IMR-90 (cell line): ENCODE measurements around the gene ARHGAP8. TPM values are rescaled to one million over a fixed set of nuclear protein-coding genes. Genes with fewer than 3 reads are reported as not detected.

Experiments
- ATAC-seq: fragments of 200-7000 bp; cut with Tn5 transposase; 2 replicates; pipeline ENCODE4 v1.9.1; 2020; ENCODE audit warnings: low read depth, mild to moderate bottlenecking, moderate library complexity
- BruUV-seq: library from RNA; stranded (reverse); fragments of 400-500 nt; replicated peaks from 2 replicates; lab custom pipeline; 2021; lab: Mats Ljungman, UMichigan
- CTCF ChIA-PET: fragments of 300-600 bp; formaldehyde crosslinking; extraction: SDS; loops from one replicate; lab custom pipeline; 2021; ENCODE audit warnings: antibody characterized with exemption; lab: Yijun Ruan, JAX
- POLR2A ChIA-PET: fragments of 300-600 bp; sonication (Branson Sonifier 250); formaldehyde crosslinking; loops from one replicate; lab custom pipeline; 2022; ENCODE audit warnings: antibody characterized with exemption; ENCODE audit not compliant: unreplicated experiment; lab: Charles Lee
- DNase-seq: peaks from one replicate; pipeline ENCODE4 v3.0.0; 2013
- H2AFZ ChIP-seq: replicated peaks from 2 replicates; pipeline ENCODE3; 2013; ENCODE audit warnings: low read length, mild to moderate bottlenecking; ENCODE audit not compliant: poor library complexity
- H2AK5ac ChIP-seq: 2 replicates; pipeline ENCODE4 v1.6.1; 2013; ENCODE audit warnings: low read depth, low read length, inconsistent platforms
- H2AK9ac ChIP-seq: replicated peaks from 2 replicates; pipeline ENCODE3; 2013; ENCODE audit warnings: mild to moderate bottlenecking, low read depth, low read length, moderate library complexity; ENCODE audit not compliant: poor library complexity
- H2BK120ac ChIP-seq: 2 replicates; pipeline ENCODE4 v1.6.1; 2013; ENCODE audit warnings: low read depth, low read length, inconsistent platforms
- H2BK15ac ChIP-seq: 3 replicates; pipeline ENCODE4 v1.6.1; 2013; ENCODE audit warnings: low read depth, low read length, inconsistent platforms
- H2BK20ac ChIP-seq: 2 replicates; pipeline ENCODE4 v1.6.1; 2013; ENCODE audit warnings: low read depth, mild to moderate bottlenecking, inconsistent platforms, low read length, moderate library complexity
- H2BK5ac ChIP-seq: 2 replicates; pipeline ENCODE4 v1.6.1; 2013; ENCODE audit warnings: mild to moderate bottlenecking, low read depth, low read length, inconsistent platforms; ENCODE audit not compliant: poor library complexity, severe bottlenecking
- H3K14ac ChIP-seq: replicated peaks from 2 replicates; pipeline ENCODE4 v1.6.1; 2013; ENCODE audit warnings: low read depth, low read length, inconsistent platforms
- H3K18ac ChIP-seq: 2 replicates; pipeline ENCODE4 v1.6.1; 2013; ENCODE audit warnings: low read depth, low read length, control low read depth
- H3K23ac ChIP-seq: 2 replicates; pipeline ENCODE4 v1.6.1; 2013; ENCODE audit warnings: low read depth, low read length, inconsistent platforms
- H3K27ac ChIP-seq: 2 replicates; pipeline ENCODE4 v1.5.1; 2013; ENCODE audit warnings: mild to moderate bottlenecking, control low read depth, low read length; ENCODE audit not compliant: insufficient read depth
- H3K27me3 ChIP-seq: 2 replicates; pipeline ENCODE4 v1.6.1; 2013; ENCODE audit warnings: low read length; ENCODE audit not compliant: control insufficient read depth, insufficient read depth
- H3K36me3 ChIP-seq: 2 replicates; pipeline ENCODE4 v1.6.1; 2013; ENCODE audit warnings: low read length, mixed read lengths; ENCODE audit not compliant: control insufficient read depth, insufficient read depth
- H3K4ac ChIP-seq: 2 replicates; pipeline ENCODE4 v1.6.1; 2013; ENCODE audit warnings: low read depth, low read length, inconsistent platforms
- H3K4me1 ChIP-seq: 2 replicates; pipeline ENCODE4 v1.6.1; 2013; ENCODE audit warnings: low read length, mixed read lengths; ENCODE audit not compliant: control insufficient read depth, insufficient read depth
- H3K4me2 ChIP-seq: 2 replicates; pipeline ENCODE4 v1.6.1; 2013; ENCODE audit warnings: low read depth, mild to moderate bottlenecking, control low read depth, low read length, moderate library complexity
- H3K4me3 ChIP-seq: 2 replicates; pipeline ENCODE4 v1.5.1; 2013; ENCODE audit warnings: low read depth, mild to moderate bottlenecking, control low read depth, low read length, moderate library complexity; ENCODE audit not compliant: insufficient read depth
- H3K56ac ChIP-seq: 2 replicates; pipeline ENCODE4 v1.6.1; 2013; ENCODE audit warnings: low read length, inconsistent platforms; ENCODE audit not compliant: insufficient read depth; ENCODE audit errors: extremely low read depth
- H3K79me1 ChIP-seq, 2 experiments: 2 replicates each; pipeline ENCODE4 v1.6.1; 2013; ENCODE audit warnings: low read length in 2 of 2, inconsistent platforms in 1 of 2, low read depth in 1 of 2
- H3K9ac ChIP-seq: 2 replicates; pipeline ENCODE4 v1.6.1; 2013; ENCODE audit warnings: low read depth, low read length, control low read depth
- H3K9me1 ChIP-seq: 2 replicates; pipeline ENCODE4 v1.6.1; 2013; ENCODE audit warnings: low read length, inconsistent platforms; ENCODE audit not compliant: insufficient read depth
- H3K9me3 ChIP-seq: 2 replicates; pipeline ENCODE4 v1.6.1; 2013; ENCODE audit warnings: low read length; ENCODE audit not compliant: control insufficient read depth, insufficient read depth
- H4K20me1 ChIP-seq: 2 replicates; pipeline ENCODE4 v1.6.1; 2013; ENCODE audit warnings: low read length, inconsistent platforms; ENCODE audit not compliant: insufficient read depth
- H4K5ac ChIP-seq: 2 replicates; pipeline ENCODE4 v1.6.1; 2013; ENCODE audit warnings: mild to moderate bottlenecking, low read depth, low read length, control low read depth
- H4K8ac ChIP-seq, 2 experiments: 2 replicates each; pipeline ENCODE4 v1.6.1; 2013; ENCODE audit warnings: low read depth in 2 of 2, low read length in 2 of 2, control low read depth in 1 of 2, inconsistent platforms in 1 of 2
- H4K91ac ChIP-seq: 2 replicates; pipeline ENCODE4 v1.6.1; 2013; ENCODE audit warnings: low read depth, low read length, inconsistent platforms; ENCODE audit not compliant: insufficient read depth
- CEBPB ChIP-seq: IDR thresholded peaks from 2 replicates; pipeline ENCODE4 v1.6.1; 2012; ENCODE audit warnings: low read depth, low read length, improper control_type of control experiment
- NFE2L2 ChIP-seq: fragments of 150-350 bp; IDR thresholded peaks from 2 replicates; pipeline ENCODE4 v1.6.1; 2016; ENCODE audit warnings: low read depth, mild to moderate bottlenecking, low read length
- SMC3 ChIP-seq: fragments of 150-350 bp; IDR thresholded peaks from 2 replicates; pipeline ENCODE4 v1.6.1; 2016; ENCODE audit warnings: low read depth, mild to moderate bottlenecking, antibody characterized with exemption, low read length, moderate library complexity
- WGBS, 2 experiments: methylation state at CpG; one replicate each; pipeline versions ENCODE4 v1.1.5 to v1.1.7; 2013; ENCODE audit warnings: missing lambda C conversion rate in 2 of 2; ENCODE audit not compliant: insufficient read length in 1 of 2; ENCODE audit errors: extremely low coverage in 2 of 2; 5-methylcytosine and 5-hydroxymethylcytosine counted together
- dilution Hi-C: fragments of 300-500 bp; cut with HindIII; formaldehyde crosslinking; loops from one replicate; pipeline ENCODE4 v1.14.3; 2018; ENCODE audit warnings: low sequenced_read_pairs; ENCODE audit not compliant: unreplicated experiment
- in situ Hi-C: fragments of 300-500 bp; cut with MboI; formaldehyde crosslinking; loops from 3 replicates; pipeline ENCODE4 v1.14.3; 2019; ENCODE audit warnings: low sequenced_read_pairs, inconsistent platforms, mixed read lengths
- intact Hi-C: fragments of 100-400 bp; cut with micrococcal nuclease; formaldehyde crosslinking; loops from 2 replicates; pipeline ENCODE4 v1.10.0; 2022
- polyA plus RNA-seq, 3 experiments: library from polyadenylated mRNA; depleted of rRNA; stranded (reverse); fragments of >200 nt; gene quantifications; 2 replicates each; pipeline ENCODE4 v1.2.3, GENCODE V29; 2012; ENCODE audit warnings: low replicate concordance in 1 of 3
- total RNA-seq: library from RNA; depleted of rRNA; stranded (reverse); fragments of >200 nt; gene quantifications from 2 replicates; pipeline ENCODE4 v1.2.3, GENCODE V29; 2012
- TF ChIP-seq, protein P1 (sequence below): conservative IDR thresholded peaks from 2 replicates; pipeline ENCODE4 v1.5.1; 2012; ENCODE audit warnings: mild to moderate bottlenecking, low read depth, low read length, improper control_type of control experiment

ARHGAP8 gene
- total and polyA plus RNA-seq, 2 of the 4 experiments (the other 2 are of a cell fraction): 0.18 to 0.21 TPM

DNA sequence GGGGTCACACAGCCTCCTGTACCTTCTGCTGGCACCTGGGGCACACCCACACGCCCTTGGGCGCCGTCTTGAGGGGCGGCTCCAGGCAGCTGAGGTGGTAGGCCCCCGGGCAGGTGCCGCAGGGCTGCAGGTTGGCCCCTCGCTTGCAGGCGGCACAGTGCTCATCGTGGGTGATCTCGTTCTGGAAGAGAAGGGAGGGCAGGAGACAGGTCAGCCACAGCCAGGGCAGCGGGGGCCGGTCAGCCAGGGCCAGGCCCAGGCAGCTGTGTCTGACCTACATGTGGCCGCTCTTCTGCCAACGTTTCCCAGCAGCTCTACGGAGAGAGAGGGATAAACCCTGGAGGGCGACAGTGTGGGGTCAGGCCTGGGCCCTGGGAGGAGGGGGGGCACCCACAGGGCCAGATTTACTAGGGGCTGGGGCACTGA lies 135.6 kb downstream of the ARHGAP8 start:
- dilution Hi-C loops: no loop called here
- H3K9ac ChIP-seq: no peak overlapping the region
- H3K4me1 ChIP-seq: no peaks in the 10 kb centered on the region
- no peak overlapping the region for H2BK120ac ChIP-seq
- WGBS, 2 experiments: no CpG with 5 or more reads among the region's 16 CpGs
- no peak overlapping the region for H2BK15ac ChIP-seq
- H2AK5ac ChIP-seq: no peak overlapping the region
- no peaks in the 10 kb centered on the region for H3K9me3 ChIP-seq
- CTCF ChIA-PET: no interaction called here
- H4K91ac ChIP-seq: no peak overlapping the region
- H3K56ac ChIP-seq: no peak overlapping the region
- H3K23ac ChIP-seq: no peak overlapping the region
- POLR2A ChIA-PET: no interaction called here
- in situ Hi-C loops: loop anchor here (10.0 kb wide), 1 partner anchor 63 kb away; no protein-coding TSS in a partner anchor
- H3K27me3 ChIP-seq: peaks cover 1% of the 10 kb centered on the region; the same call in 1 of the 2 replicates
- no peaks in the 10 kb centered on the region for H3K9me1 ChIP-seq
- no peaks in the 10 kb centered on the region for H4K20me1 ChIP-seq
- H3K4me3 ChIP-seq: no peak overlapping the region
- H3K18ac ChIP-seq: no peak overlapping the region
- intact Hi-C loops: no loop called here
- H2BK5ac ChIP-seq: no peak overlapping the region
- no peak overlapping the region for H4K8ac ChIP-seq
- no peak overlapping the region for H4K5ac ChIP-seq
- ATAC-seq (no peak), DNase-seq (no peak)
- no peak overlapping the region for H2AK9ac ChIP-seq
- H3K36me3 ChIP-seq: no peaks in the 10 kb centered on the region
- TF ChIP-seq NFE2L2: no peak
- TF ChIP-seq CEBPB: no peak
- TF ChIP-seq, protein P1, sequence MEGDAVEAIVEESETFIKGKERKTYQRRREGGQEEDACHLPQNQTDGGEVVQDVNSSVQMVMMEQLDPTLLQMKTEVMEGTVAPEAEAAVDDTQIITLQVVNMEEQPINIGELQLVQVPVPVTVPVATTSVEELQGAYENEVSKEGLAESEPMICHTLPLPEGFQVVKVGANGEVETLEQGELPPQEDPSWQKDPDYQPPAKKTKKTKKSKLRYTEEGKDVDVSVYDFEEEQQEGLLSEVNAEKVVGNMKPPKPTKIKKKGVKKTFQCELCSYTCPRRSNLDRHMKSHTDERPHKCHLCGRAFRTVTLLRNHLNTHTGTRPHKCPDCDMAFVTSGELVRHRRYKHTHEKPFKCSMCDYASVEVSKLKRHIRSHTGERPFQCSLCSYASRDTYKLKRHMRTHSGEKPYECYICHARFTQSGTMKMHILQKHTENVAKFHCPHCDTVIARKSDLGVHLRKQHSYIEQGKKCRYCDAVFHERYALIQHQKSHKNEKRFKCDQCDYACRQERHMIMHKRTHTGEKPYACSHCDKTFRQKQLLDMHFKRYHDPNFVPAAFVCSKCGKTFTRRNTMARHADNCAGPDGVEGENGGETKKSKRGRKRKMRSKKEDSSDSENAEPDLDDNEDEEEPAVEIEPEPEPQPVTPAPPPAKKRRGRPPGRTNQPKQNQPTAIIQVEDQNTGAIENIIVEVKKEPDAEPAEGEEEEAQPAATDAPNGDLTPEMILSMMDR: no peak
- no peak for TF ChIP-seq SMC3
- H3K4me2 ChIP-seq: no peak overlapping the region
- no peak overlapping the region for H2AFZ ChIP-seq
- no peak overlapping the region for H2BK20ac ChIP-seq
- BruUV-seq: no TSS peak
- H3K79me1 ChIP-seq: no peaks in the 10 kb centered on the region
- H3K27ac ChIP-seq: no peak overlapping the region
- H3K14ac ChIP-seq: no peak overlapping the region
- H3K4ac ChIP-seq: no peak overlapping the region
